ENCODE data around the gene EPS15.

GRCh38 chr1:51558375-51558924 lies 39.4 kb upstream of the EPS15 start:
- TF ChIP-seq EZH2 (IDR thresholded peaks at IDR 0.05; ENCODE audit: borderline replicate concordance, insufficient read depth, low read depth, low read length, poor library complexity, severe bottlenecking) (no peak), CTCF (IDR thresholded peaks at IDR 0.05) (no peak)

Data from B cell (primary cell).